Measurements from ENCODE around the gene CXCL12.

Gene CXCL12

DNA sequence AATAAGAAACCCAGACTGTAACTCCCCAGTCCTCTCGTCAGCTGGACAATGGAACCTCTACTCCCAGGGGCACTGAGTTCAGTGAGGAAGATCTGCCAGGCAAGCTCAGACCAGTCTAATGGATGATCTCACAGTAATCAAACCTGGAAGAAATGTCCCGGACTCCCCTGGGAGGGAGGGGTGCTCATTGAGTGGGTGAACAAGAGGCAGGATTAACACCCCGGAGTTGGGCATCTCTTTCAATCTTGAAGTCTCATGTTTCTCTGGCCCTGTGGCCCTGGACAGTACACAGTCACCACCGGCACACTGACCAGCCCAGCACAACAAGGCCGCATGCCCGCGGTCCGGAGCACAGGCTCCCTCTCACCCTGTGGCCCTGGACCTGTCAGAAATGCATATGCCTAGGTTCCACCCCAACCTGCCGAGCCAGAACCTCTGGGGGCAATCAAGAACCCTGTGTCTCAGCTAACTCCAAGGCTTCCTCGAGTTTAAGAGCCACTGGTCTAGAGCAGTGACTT, 27.8 kb downstream of the CXCL12 start:
- no peak overlapping the region for H3K4me3 ChIP-seq (replicated peaks; ENCODE audit: low read depth, low read length)
- TF ChIP-seq, protein P1, sequence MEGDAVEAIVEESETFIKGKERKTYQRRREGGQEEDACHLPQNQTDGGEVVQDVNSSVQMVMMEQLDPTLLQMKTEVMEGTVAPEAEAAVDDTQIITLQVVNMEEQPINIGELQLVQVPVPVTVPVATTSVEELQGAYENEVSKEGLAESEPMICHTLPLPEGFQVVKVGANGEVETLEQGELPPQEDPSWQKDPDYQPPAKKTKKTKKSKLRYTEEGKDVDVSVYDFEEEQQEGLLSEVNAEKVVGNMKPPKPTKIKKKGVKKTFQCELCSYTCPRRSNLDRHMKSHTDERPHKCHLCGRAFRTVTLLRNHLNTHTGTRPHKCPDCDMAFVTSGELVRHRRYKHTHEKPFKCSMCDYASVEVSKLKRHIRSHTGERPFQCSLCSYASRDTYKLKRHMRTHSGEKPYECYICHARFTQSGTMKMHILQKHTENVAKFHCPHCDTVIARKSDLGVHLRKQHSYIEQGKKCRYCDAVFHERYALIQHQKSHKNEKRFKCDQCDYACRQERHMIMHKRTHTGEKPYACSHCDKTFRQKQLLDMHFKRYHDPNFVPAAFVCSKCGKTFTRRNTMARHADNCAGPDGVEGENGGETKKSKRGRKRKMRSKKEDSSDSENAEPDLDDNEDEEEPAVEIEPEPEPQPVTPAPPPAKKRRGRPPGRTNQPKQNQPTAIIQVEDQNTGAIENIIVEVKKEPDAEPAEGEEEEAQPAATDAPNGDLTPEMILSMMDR (IDR thresholded peaks at IDR 0.05; ENCODE audit: low read length, missing control alignments) = no peak
- no peak for DNase-seq (ENCODE audit: low read depth)

DNA sequence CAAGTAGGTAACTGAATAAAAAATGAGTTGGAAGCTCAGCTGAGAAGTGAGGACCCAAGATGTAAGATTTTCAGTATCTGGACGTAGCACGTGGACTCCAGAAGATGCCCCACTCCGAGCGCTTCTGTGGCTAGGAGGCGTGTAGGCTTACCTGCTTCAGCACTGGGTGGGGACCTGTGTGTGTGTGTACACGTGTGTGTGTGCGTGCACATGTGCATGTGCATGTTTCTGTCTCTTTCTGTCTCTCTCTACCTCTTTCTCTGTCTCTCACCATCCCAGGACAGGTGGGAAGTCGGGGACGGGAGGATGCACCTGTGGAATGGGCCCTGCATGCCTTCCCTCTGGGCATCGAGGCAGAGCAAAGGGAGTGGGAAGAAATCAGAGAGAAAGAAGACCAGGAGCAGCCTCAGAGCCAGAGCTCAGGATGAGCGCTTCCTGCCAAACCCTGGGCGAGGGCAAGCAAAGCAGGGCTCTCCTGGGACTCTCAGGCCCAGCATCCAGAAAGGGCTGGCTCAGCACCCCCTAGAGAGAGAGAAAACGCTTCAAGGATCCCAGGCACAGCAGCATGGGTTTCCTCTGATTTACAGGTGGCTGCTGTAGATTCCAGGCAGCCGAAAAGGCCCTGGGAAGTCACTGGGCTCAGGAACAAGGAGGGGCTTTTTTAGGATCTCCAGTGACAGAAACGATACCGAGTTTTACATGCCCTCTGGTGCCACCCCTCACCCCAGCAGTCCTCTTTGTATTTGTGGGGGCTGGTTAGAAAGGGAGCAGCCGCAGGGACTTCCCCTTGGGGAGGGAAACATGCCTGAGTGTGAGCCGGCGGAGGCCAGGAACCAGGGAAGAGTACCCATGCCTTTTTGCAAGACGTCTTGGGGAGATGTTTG, 28.5 kb downstream of the CXCL12 start:
- TF ChIP-seq, protein P1 (IDR thresholded peaks at IDR 0.05; ENCODE audit: low read length, missing control alignments) = no peak
- no peak for DNase-seq (ENCODE audit: low read depth)
- H3K4me3 ChIP-seq (replicated peaks; ENCODE audit: low read depth, low read length) = no peak overlapping the region

DNA sequence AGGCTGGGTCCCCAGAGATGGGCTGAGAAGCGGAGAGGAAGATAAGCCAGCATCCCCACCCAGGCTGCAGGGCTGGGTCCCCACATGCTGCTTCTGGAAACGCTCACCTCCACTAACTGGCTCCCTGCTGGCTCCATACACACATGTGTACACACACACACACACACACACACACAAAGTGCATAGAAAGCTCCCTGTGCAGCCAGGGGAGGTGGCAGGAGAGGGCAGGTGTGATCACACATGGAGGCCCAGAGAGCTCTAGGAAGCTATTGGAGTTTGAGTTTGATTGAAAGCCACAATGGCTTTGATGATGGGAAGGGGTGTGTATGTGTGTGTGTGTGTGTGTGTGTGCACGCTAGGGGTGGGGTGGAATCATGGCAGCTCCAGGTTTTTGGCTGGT, 29.3 kb downstream of the CXCL12 start:
- DNase-seq (ENCODE audit: low read depth) = no peak
- TF ChIP-seq, protein P1 (IDR thresholded peaks at IDR 0.05; ENCODE audit: low read length, missing control alignments) = no peak

DNA sequence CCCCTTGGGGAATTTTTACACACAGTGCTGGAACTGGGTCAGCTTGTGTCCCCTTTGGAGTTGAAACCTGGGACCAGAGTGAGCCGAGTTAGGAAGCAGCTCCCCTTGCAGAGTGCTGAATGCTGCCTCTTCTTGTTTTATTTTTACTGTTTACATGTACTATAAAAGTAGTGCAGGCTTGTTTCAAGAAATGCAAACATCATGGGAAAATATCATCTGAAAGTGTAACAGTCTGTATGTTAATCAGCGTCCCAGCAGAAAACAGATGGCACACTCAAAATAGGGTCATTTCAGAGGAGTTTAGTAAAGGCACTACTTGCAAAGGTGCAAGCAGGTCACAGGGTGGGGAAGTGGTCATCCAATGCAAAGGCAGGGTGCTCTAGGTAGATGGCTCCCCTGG, 30.1 kb downstream of the CXCL12 start:
- TF ChIP-seq, protein P1 (IDR thresholded peaks at IDR 0.05; ENCODE audit: low read length, missing control alignments) = no peak
- no peak overlapping the region for H3K4me3 ChIP-seq (replicated peaks; ENCODE audit: low read depth, low read length)
- no peak for DNase-seq (ENCODE audit: low read depth)

More for the DNA sequence above, 29.3 kb downstream of the CXCL12 start:
- no peak overlapping the region for H3K4me3 ChIP-seq (replicated peaks; ENCODE audit: low read depth, low read length)

- TF ChIP-seq, protein P1 (IDR thresholded peaks at IDR 0.05; ENCODE audit: low read length, missing control alignments) = no peak
- no peak for DNase-seq (ENCODE audit: low read depth)
- H3K4me3 ChIP-seq (replicated peaks; ENCODE audit: low read depth, low read length) = no peak overlapping the region
Measured at GRCh38 chr10:44353721-44354120, 31.2 kb downstream of the CXCL12 start.

GRCh38 chr10:44353128-44353390, 31.8 kb downstream of the CXCL12 start:
- no peak for DNase-seq (ENCODE audit: low read depth)
- H3K4me3 ChIP-seq (replicated peaks; ENCODE audit: low read depth, low read length) = no peak overlapping the region
- TF ChIP-seq, protein P1 (IDR thresholded peaks at IDR 0.05; ENCODE audit: low read length, missing control alignments) = no peak

Measured in fibroblast of pulmonary artery (primary cell).